NT2/D1 (cell line): Measurements from ENCODE around the gene LRRC8A.
"Not testable (repeated sequence)": the region's sequence is repeated elsewhere in the genome, so short reads cannot be mapped to it uniquely, and the experiment has no call there.

ENCODE experiments used
- SUZ12 ChIP-seq: IDR thresholded peaks from 2 replicates; pipeline ENCODE4 v1.6.1; 2011; ENCODE audit not compliant: insufficient read length, insufficient read depth; ENCODE audit errors: extremely low read depth
- YY1 ChIP-seq: IDR thresholded peaks from 2 replicates; pipeline ENCODE4 v1.6.1; 2011; ENCODE audit not compliant: insufficient read length, insufficient read depth
- ZNF274 ChIP-seq: IDR thresholded peaks from 2 replicates; pipeline ENCODE4 v1.6.1; 2011; ENCODE audit warnings: mild to moderate bottlenecking, low read depth, low read length

- TF ChIP-seq YY1, ZNF274, SUZ12: not testable (repeated sequence)
Observed at GRCh38 chr9:128854454-128854853, 27.5 kb upstream of the LRRC8A start.
